Measurements from ENCODE around the gene HSPA8.

HSPA8 gene

DNA sequence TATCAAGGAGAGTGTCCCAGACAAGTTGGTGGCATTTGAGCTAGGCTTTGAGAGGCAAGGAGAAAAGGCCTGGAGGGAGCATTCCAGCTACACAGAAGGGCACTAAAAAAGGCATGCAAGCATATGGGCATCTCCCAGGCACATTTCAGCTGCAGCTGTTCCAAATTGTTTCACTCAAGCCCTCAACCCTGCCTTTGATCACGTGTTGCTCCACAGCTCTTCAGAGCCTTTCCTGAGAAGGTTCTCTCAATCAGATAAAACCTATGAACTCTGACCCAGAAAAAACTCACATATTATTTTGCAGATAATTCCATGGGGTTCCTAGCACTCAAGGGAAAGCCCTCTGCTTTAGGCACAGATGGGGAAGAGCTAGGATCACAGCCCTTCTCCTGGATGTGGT, 24.4 kb upstream of the HSPA8 start:
- CTCF ChIA-PET, result no interaction called here
- DNase-seq (ENCODE audit: extremely low spot score), result no peak
- no peak for TF ChIP-seq ZNF384 (IDR thresholded peaks at IDR 0.05)
- TF ChIP-seq SP1 (IDR thresholded peaks at IDR 0.05), result no peak
- TF ChIP-seq CTBP1 (IDR thresholded peaks at IDR 0.05; ENCODE audit: borderline replicate concordance), result no peak
- TF ChIP-seq FOXK2 (IDR thresholded peaks at IDR 0.05), result no peak
- POLR2A ChIA-PET, result no interaction called here

DNA sequence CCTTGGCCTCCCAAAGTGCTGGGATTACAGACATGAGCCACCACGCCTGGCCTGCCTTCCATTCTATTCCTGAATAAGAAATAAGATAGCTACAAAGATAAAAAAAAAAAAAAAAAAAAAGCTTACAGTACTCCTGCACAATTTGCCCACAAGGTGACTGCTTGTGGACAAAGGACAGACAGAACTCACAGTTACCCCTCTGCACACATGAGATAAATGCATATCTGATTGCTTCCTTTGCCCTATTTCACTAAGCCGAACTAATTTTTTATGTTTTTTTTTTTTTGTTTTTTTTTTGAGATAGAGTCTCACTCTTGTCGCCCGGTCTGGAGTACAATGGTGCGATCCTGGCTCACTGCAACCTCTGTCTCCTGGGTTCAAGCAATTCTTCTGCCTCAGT, 23.6 kb upstream of the HSPA8 start:
- POLR2A ChIA-PET, result no interaction called here
- CTCF ChIA-PET, result no interaction called here
- TF ChIP-seq TARDBP (IDR thresholded peaks at IDR 0.05) (no peak), ARNT (IDR thresholded peaks at IDR 0.05) (no peak), FOXK2 (IDR thresholded peaks at IDR 0.05) (no peak), L3MBTL2 (conservative IDR thresholded peaks at IDR 0.05) (no peak), BHLHE40 (IDR thresholded peaks at IDR 0.05; ENCODE audit: borderline replicate concordance) (no peak), LEF1 (IDR thresholded peaks at IDR 0.05; ENCODE audit: borderline replicate concordance) (no peak), FOXM1 (IDR thresholded peaks at IDR 0.05; ENCODE audit: borderline replicate concordance) (no peak), SUZ12 (IDR thresholded peaks at IDR 0.05) (no peak), ZNF384 (IDR thresholded peaks at IDR 0.05) (no peak), FOXA1 (IDR thresholded peaks at IDR 0.05) (no peak), NFRKB (IDR thresholded peaks at IDR 0.05) (no peak)
- TF ChIP-seq, protein P1, sequence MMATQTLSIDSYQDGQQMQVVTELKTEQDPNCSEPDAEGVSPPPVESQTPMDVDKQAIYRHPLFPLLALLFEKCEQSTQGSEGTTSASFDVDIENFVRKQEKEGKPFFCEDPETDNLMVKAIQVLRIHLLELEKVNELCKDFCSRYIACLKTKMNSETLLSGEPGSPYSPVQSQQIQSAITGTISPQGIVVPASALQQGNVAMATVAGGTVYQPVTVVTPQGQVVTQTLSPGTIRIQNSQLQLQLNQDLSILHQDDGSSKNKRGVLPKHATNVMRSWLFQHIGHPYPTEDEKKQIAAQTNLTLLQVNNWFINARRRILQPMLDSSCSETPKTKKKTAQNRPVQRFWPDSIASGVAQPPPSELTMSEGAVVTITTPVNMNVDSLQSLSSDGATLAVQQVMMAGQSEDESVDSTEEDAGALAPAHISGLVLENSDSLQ (IDR thresholded peaks at IDR 0.05), result no peak
- DNase-seq (ENCODE audit: extremely low spot score), result no peak

DNA sequence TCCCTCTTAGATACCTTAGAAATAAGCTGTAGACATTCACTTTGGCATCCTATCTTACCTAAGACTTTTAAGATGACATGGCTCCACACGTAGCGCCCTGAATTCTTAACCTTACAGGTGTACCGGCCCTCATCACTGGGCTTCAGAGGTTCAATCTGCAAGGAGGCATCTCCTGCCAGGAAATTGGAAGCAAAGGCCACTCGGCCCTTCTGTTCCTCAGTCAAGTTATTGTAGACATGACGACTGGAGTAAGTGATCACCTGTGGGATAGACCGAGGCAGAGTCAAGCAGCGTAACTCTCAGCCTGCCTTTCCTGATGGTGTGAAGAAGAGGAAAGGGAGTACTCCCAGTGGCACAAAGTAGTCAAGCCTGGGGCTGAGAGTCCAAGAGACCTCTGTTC, 22.5 kb upstream of the HSPA8 start:
- no peak for DNase-seq (ENCODE audit: extremely low spot score)
- TF ChIP-seq ARNT (IDR thresholded peaks at IDR 0.05), result no peak
- TF ChIP-seq NFRKB (IDR thresholded peaks at IDR 0.05), result no peak
- TF ChIP-seq FOXM1 (IDR thresholded peaks at IDR 0.05; ENCODE audit: borderline replicate concordance), result no peak
- no peak for TF ChIP-seq HDGF (IDR thresholded peaks at IDR 0.05; ENCODE audit: borderline replicate concordance)
- no peak for TF ChIP-seq CTBP1 (IDR thresholded peaks at IDR 0.05; ENCODE audit: borderline replicate concordance)
- no peak for TF ChIP-seq SP1 (IDR thresholded peaks at IDR 0.05)
- TF ChIP-seq L3MBTL2 (conservative IDR thresholded peaks at IDR 0.05), result no peak
- no peak for TF ChIP-seq BHLHE40 (IDR thresholded peaks at IDR 0.05; ENCODE audit: borderline replicate concordance)
- no peak for TF ChIP-seq ZNF384 (IDR thresholded peaks at IDR 0.05)
- no peak for TF ChIP-seq LEF1 (IDR thresholded peaks at IDR 0.05; ENCODE audit: borderline replicate concordance)
- TF ChIP-seq ELF4 (IDR thresholded peaks at IDR 0.05), result no peak
- TF ChIP-seq TARDBP (IDR thresholded peaks at IDR 0.05), result no peak
- ChIA-PET POLR2A (no interaction called here), CTCF (no interaction called here)

DNA sequence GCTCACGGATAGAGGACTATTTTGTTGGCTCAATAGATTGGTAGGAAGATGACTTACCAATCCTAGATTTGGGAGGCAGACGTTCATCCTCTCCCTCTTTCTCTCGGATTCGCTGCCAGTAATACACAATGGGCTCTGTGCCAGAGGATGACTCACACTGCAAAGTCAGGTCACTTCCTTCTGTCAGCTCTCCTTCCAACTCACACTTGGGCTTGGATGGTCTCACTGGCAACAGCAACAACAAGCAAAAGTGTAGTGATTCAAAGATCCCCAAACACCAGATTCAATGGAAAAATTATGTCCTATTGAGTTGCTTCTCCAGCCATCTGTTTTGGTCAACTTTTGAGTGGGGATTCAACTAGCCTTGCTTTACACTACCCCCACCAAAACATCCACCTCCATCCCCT, 21.7 kb upstream of the HSPA8 start:
- DNase-seq (ENCODE audit: extremely low spot score), result peak; percentile 49
- POLR2A ChIA-PET, result interaction anchor here (1.5 to 1.8 kb wide), 3 partner anchors 20 to 23 kb away, joined by 4 to 6 read pairs (median 4); partner anchors contain the start of gene HSPA8
- CTCF ChIA-PET, result interaction anchor here (0.6 kb wide), 1 partner anchor 13 kb away, joined by 4 read pairs; no protein-coding TSS in a partner anchor
- TF ChIP-seq HDGF (IDR thresholded peaks at IDR 0.05; ENCODE audit: borderline replicate concordance), result no peak
- no peak for TF ChIP-seq NFRKB (IDR thresholded peaks at IDR 0.05)

DNA sequence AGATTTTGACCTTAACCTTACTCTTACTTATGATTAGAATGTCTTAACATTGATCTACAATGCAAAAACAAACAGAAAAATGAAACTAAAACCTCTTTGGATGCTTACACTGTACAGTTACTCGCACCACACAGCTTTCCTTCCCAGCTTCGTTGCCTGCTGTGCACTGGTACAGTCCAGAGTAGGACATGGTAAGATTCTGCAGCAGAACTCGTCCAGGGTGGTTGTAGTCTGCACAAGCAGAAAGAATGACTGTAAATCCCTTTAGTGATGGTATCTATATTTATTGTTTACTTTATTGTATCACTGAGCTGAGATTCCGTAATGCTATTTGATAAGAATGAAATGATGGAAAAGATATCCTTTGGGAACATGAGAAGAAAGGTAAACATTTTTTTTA, 21.0 kb upstream of the HSPA8 start:
- CTCF ChIA-PET, result interaction anchor here (0.6 kb wide), 1 partner anchor 14 kb away, joined by 4 read pairs; no protein-coding TSS in a partner anchor
- POLR2A ChIA-PET, result interaction anchor here (1.5 to 1.8 kb wide), 3 partner anchors 19 to 22 kb away, joined by 4 to 6 read pairs (median 4); partner anchors contain the start of gene HSPA8
- DNase-seq (ENCODE audit: extremely low spot score), result no peak
- TF ChIP-seq HDGF (IDR thresholded peaks at IDR 0.05; ENCODE audit: borderline replicate concordance) (no peak), BHLHE40 (IDR thresholded peaks at IDR 0.05; ENCODE audit: borderline replicate concordance) (no peak), TARDBP (IDR thresholded peaks at IDR 0.05) (no peak), FOXK2 (IDR thresholded peaks at IDR 0.05) (no peak), ELF4 (IDR thresholded peaks at IDR 0.05) (no peak), SUZ12 (IDR thresholded peaks at IDR 0.05) (no peak), LEF1 (IDR thresholded peaks at IDR 0.05; ENCODE audit: borderline replicate concordance) (no peak), SP1 (IDR thresholded peaks at IDR 0.05) (no peak), FOXM1 (IDR thresholded peaks at IDR 0.05; ENCODE audit: borderline replicate concordance) (no peak), NFRKB (IDR thresholded peaks at IDR 0.05) (no peak), ZNF384 (IDR thresholded peaks at IDR 0.05) (no peak), CTBP1 (IDR thresholded peaks at IDR 0.05; ENCODE audit: borderline replicate concordance) (no peak), L3MBTL2 (conservative IDR thresholded peaks at IDR 0.05) (no peak), ARNT (IDR thresholded peaks at IDR 0.05) (no peak)
- TF ChIP-seq, protein P1 (IDR thresholded peaks at IDR 0.05), result no peak

DNA sequence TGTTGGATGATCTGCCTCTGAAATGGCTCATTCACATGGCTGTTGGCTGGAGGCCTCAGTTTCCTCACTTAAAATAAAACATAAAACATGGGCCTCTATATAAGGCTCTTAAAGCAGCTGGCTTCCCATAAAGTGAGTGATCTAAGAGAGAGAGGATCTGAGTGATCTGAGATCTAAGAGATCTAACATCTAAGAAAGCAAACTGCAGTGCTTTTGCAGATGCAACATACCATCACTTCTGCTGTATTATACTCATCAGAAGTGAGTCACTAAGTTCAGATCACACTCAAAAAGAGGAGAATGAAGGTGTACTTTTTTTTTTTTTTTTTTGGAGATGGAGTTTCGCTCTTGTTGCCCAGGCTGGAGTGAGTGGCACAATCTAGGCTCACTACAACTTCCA, 18.1 kb upstream of the HSPA8 start:
- ChIA-PET CTCF (interaction anchor here (0.6 to 0.8 kb wide), 2 partner anchors 8 to 12 kb away, joined by 3 to 7 read pairs; no protein-coding TSS in a partner anchor), POLR2A (no interaction called here)
- TF ChIP-seq ZNF384 (IDR thresholded peaks at IDR 0.05), result no peak
- no peak for TF ChIP-seq FOXK2 (IDR thresholded peaks at IDR 0.05)
- TF ChIP-seq NFRKB (IDR thresholded peaks at IDR 0.05), result no peak
- TF ChIP-seq, protein P1 (IDR thresholded peaks at IDR 0.05), result no peak
- TF ChIP-seq ELF4 (IDR thresholded peaks at IDR 0.05), result no peak
- TF ChIP-seq ARNT (IDR thresholded peaks at IDR 0.05), result no peak
- no peak for TF ChIP-seq FOXA1 (IDR thresholded peaks at IDR 0.05)
- no peak for TF ChIP-seq TARDBP (IDR thresholded peaks at IDR 0.05)
- no peak for TF ChIP-seq HDGF (IDR thresholded peaks at IDR 0.05; ENCODE audit: borderline replicate concordance)
- no peak for TF ChIP-seq L3MBTL2 (conservative IDR thresholded peaks at IDR 0.05)
- no peak for TF ChIP-seq SP1 (IDR thresholded peaks at IDR 0.05)
- no peak for TF ChIP-seq CTBP1 (IDR thresholded peaks at IDR 0.05; ENCODE audit: borderline replicate concordance)
- no peak for DNase-seq (ENCODE audit: extremely low spot score)
